CD4-positive, CD25-positive, alpha-beta regulatory T cell (primary cell): ENCODE data around the gene B4GALT6. TPM values are rescaled to one million over a fixed set of nuclear protein-coding genes. Genes with fewer than 3 reads are reported as not detected.
A peak's percentile ranks its signal among the peaks of the same experiment; 100 is the strongest.

ENCODE experiments used
- ATAC-seq, 2 donors: fragments of 150-1000 bp; cut with Tn5 transposase; one replicate each; pipeline ENCODE4 v1.10.0; 2021; ENCODE audit warnings: low read depth in 2 of 2, moderate number of reproducible peaks in 2 of 2, moderate library complexity in 1 of 2
- DNase-seq, 3 donors: peaks; one replicate each; pipeline versions ENCODE4 v3.0.0 to v3.0.0-alpha.2; 2012 to 2022; ENCODE audit warnings: mixed read lengths in 1 of 3
- H3K27ac ChIP-seq: one replicate; pipeline ENCODE4 v1.7.0; 2013; ENCODE audit warnings: mild to moderate bottlenecking, low read length; ENCODE audit not compliant: insufficient read depth, poor library complexity, severe bottlenecking
- H3K27me3 ChIP-seq: one replicate; pipeline ENCODE4 v1.7.0; 2013; ENCODE audit warnings: low read length; ENCODE audit not compliant: control insufficient read depth, insufficient read depth
- H3K36me3 ChIP-seq: one replicate; pipeline ENCODE4 v1.7.0; 2013; ENCODE audit warnings: mild to moderate bottlenecking, low read length, moderate library complexity; ENCODE audit not compliant: control insufficient read depth, insufficient read depth
- H3K4me1 ChIP-seq: 2 replicates; pipeline ENCODE4 v1.7.0; 2013; ENCODE audit warnings: mild to moderate bottlenecking, low read length; ENCODE audit not compliant: insufficient read depth, control insufficient read depth, poor library complexity, severe bottlenecking
- H3K4me3 ChIP-seq: one replicate; pipeline ENCODE4 v1.7.0; 2013; ENCODE audit warnings: low read depth, mild to moderate bottlenecking, low read length, moderate library complexity
- H3K9me3 ChIP-seq, 2 experiments: 1 replicate in 1 of 2; 2 replicates in 1 of 2; pipeline ENCODE4 v1.7.0; 2013; ENCODE audit warnings: low read length in 2 of 2, mild to moderate bottlenecking in 1 of 2, moderate library complexity in 1 of 2; ENCODE audit not compliant: control insufficient read depth in 2 of 2
- H3K27ac Mint-ChIP-seq, 3 donors: one replicate each; pipeline ENCODE4 v1.8.0; 2020 to 2022; ENCODE audit warnings: mild to moderate bottlenecking in 3 of 3, mixed read lengths in 3 of 3, moderate library complexity in 2 of 3
- H3K27me3 Mint-ChIP-seq: one replicate; pipeline ENCODE4 v1.8.0; 2022; ENCODE audit warnings: mild to moderate bottlenecking, mixed read lengths
- H3K36me3 Mint-ChIP-seq: one replicate; pipeline ENCODE4 v1.8.0; 2020; ENCODE audit warnings: mixed read lengths
- H3K4me1 Mint-ChIP-seq, 4 donors: one replicate each; pipeline ENCODE4 v1.8.0; 2020 to 2022; ENCODE audit warnings: mixed read lengths in 4 of 4, mild to moderate bottlenecking in 1 of 4
- H3K4me3 Mint-ChIP-seq, 4 donors: one replicate each; pipeline ENCODE4 v1.8.0; 2020 to 2022; ENCODE audit warnings: mild to moderate bottlenecking in 4 of 4, mixed read lengths in 4 of 4, moderate library complexity in 3 of 4
- H3K9me3 Mint-ChIP-seq, 7 donors: one replicate each; pipeline ENCODE4 v1.8.0; 2020 to 2022; ENCODE audit warnings: mixed read lengths in 7 of 7, mild to moderate bottlenecking in 3 of 7, moderate library complexity in 2 of 7
- polyA plus RNA-seq, 4 donors: library from polyadenylated mRNA; unstranded; fragments of 300-500 nt; fragmentation: Illumina TruSeq; gene quantifications; one replicate each; pipeline ENCODE4 v1.2.3, GENCODE V29; 2021
- total RNA-seq: library from RNA; stranded (reverse); gene quantifications from one replicate; pipeline ENCODE4 v1.2.3, GENCODE V29; 2022

B4GALT6 gene
- total and polyA plus RNA-seq, 5 donors from 2014 or later = 0.47 TPM; not detected in 4

GRCh38 chr18:31679791-31680432 lies 4.5 kb downstream of the B4GALT6 start:
- ATAC-seq = no peak
- Mint-ChIP-seq H3K9me3 (peaks cover 0 to 4% (median 0%) of the 10 kb centered on the region in 7 donors), H3K4me3 (peak overlapping the region in 1 of 4 donors; percentile 64), H3K27ac (no peak overlapping the region), H3K27me3 (peaks cover 66% of the 10 kb centered on the region), H3K36me3 (no peaks in the 10 kb centered on the region), H3K4me1 (peaks cover 0 to 10% (median 5%) of the 10 kb centered on the region in 4 donors)
- no peak for DNase-seq
- H3K4me1 ChIP-seq = peaks cover 6% of the 10 kb centered on the region
- H3K9me3 ChIP-seq = no peaks in the 10 kb centered on the region
- H3K27me3 ChIP-seq = peaks cover 32% of the 10 kb centered on the region
- H3K27ac ChIP-seq = no peak overlapping the region
- no peak overlapping the region for H3K4me3 ChIP-seq
- H3K36me3 ChIP-seq = no peaks in the 10 kb centered on the region

GRCh38 chr18:31679133-31679742 lies 5.1 kb downstream of the B4GALT6 start:
- DNase-seq (no peak), ATAC-seq (no peak)
- Histone ChIP-seq H3K27me3 (peaks cover 33% of the 10 kb centered on the region), H3K4me1 (peaks cover 3% of the 10 kb centered on the region), H3K4me3 (no peak overlapping the region), H3K9me3 (no peaks in the 10 kb centered on the region), H3K36me3 (no peaks in the 10 kb centered on the region), H3K27ac (no peak overlapping the region)
- no peak overlapping the region for H3K4me3 Mint-ChIP-seq
- peaks cover 0 to 8% (median 4%) of the 10 kb centered on the region in 4 donors for H3K4me1 Mint-ChIP-seq
- peaks cover 0 to 4% (median 0%) of the 10 kb centered on the region in 7 donors for H3K9me3 Mint-ChIP-seq
- H3K27ac Mint-ChIP-seq = no peak overlapping the region
- H3K27me3 Mint-ChIP-seq = peaks cover 68% of the 10 kb centered on the region
- H3K36me3 Mint-ChIP-seq = no peaks in the 10 kb centered on the region

- H3K27ac Mint-ChIP-seq = no peak overlapping the region
- H3K27me3 Mint-ChIP-seq = peaks cover 60% of the 10 kb centered on the region
- H3K4me3 ChIP-seq = no peak overlapping the region
- peaks cover 0 to 4% (median 0%) of the 10 kb centered on the region in 7 donors for H3K9me3 Mint-ChIP-seq
- no peaks in the 10 kb centered on the region for H3K36me3 Mint-ChIP-seq
- H3K36me3 ChIP-seq = no peaks in the 10 kb centered on the region
- DNase-seq (no peak), ATAC-seq (no peak)
- H3K4me1 Mint-ChIP-seq = peaks cover 0 to 2% (median under 1%) of the 10 kb centered on the region in 4 donors
- no peaks in the 10 kb centered on the region for H3K9me3 ChIP-seq
- no peak overlapping the region for H3K27ac ChIP-seq
- no peak overlapping the region for H3K4me3 Mint-ChIP-seq
- H3K27me3 ChIP-seq = peaks cover 25% of the 10 kb centered on the region
- H3K4me1 ChIP-seq = no peaks in the 10 kb centered on the region
Observed at GRCh38 chr18:31678425-31678824, 6.0 kb downstream of the B4GALT6 start.

GRCh38 chr18:31677592-31677991 lies 6.8 kb downstream of the B4GALT6 start:
- Histone ChIP-seq H3K27ac (no peak overlapping the region), H3K4me1 (no peaks in the 10 kb centered on the region), H3K4me3 (no peak overlapping the region), H3K9me3 (no peaks in the 10 kb centered on the region), H3K36me3 (no peaks in the 10 kb centered on the region), H3K27me3 (peaks cover 24% of the 10 kb centered on the region)
- DNase-seq (no peak), ATAC-seq (no peak)
- H3K27ac Mint-ChIP-seq = no peak overlapping the region
- H3K9me3 Mint-ChIP-seq = peaks cover 0 to 4% (median 0%) of the 10 kb centered on the region in 7 donors
- no peaks in the 10 kb centered on the region for H3K36me3 Mint-ChIP-seq
- H3K4me3 Mint-ChIP-seq = no peak overlapping the region
- peaks cover 0 to 2% (median 0%) of the 10 kb centered on the region in 4 donors for H3K4me1 Mint-ChIP-seq
- peaks cover 51% of the 10 kb centered on the region for H3K27me3 Mint-ChIP-seq

GRCh38 chr18:31675404-31675803 lies 9.0 kb downstream of the B4GALT6 start:
- Histone ChIP-seq H3K27ac (no peak overlapping the region), H3K9me3 (no peaks in the 10 kb centered on the region), H3K27me3 (peaks cover 16% of the 10 kb centered on the region), H3K4me3 (no peak overlapping the region), H3K36me3 (no peaks in the 10 kb centered on the region), H3K4me1 (no peaks in the 10 kb centered on the region)
- Mint-ChIP-seq H3K36me3 (no peaks in the 10 kb centered on the region), H3K9me3 (peaks cover 0 to 2% (median 0%) of the 10 kb centered on the region in 7 donors), H3K4me3 (no peak overlapping the region), H3K4me1 (peaks cover 0 to 2% (median 0%) of the 10 kb centered on the region in 4 donors), H3K27ac (no peak overlapping the region), H3K27me3 (peaks cover 38% of the 10 kb centered on the region)
- no peak for DNase-seq
- no peak for ATAC-seq

GRCh38 chr18:31672628-31673135 lies 11.7 kb downstream of the B4GALT6 start:
- Mint-ChIP-seq H3K27ac (no peak overlapping the region), H3K4me3 (no peak overlapping the region), H3K36me3 (no peaks in the 10 kb centered on the region), H3K27me3 (peaks cover 21% of the 10 kb centered on the region), H3K9me3 (no peaks in the 10 kb centered on the region), H3K4me1 (no peaks in the 10 kb centered on the region)
- no peaks in the 10 kb centered on the region for H3K4me1 ChIP-seq
- H3K27ac ChIP-seq = no peak overlapping the region
- H3K36me3 ChIP-seq = no peaks in the 10 kb centered on the region
- H3K4me3 ChIP-seq = no peak overlapping the region
- peaks cover 11% of the 10 kb centered on the region for H3K27me3 ChIP-seq
- ATAC-seq (no peak), DNase-seq (no peak)
- no peaks in the 10 kb centered on the region for H3K9me3 ChIP-seq

GRCh38 chr18:31671951-31672350 lies 12.4 kb downstream of the B4GALT6 start:
- ATAC-seq = no peak
- no peak for DNase-seq
- Histone ChIP-seq H3K27ac (no peak overlapping the region), H3K4me1 (no peaks in the 10 kb centered on the region), H3K4me3 (no peak overlapping the region), H3K27me3 (peaks cover 15% of the 10 kb centered on the region), H3K9me3 (no peaks in the 10 kb centered on the region), H3K36me3 (no peaks in the 10 kb centered on the region)
- no peaks in the 10 kb centered on the region for H3K9me3 Mint-ChIP-seq
- no peak overlapping the region for H3K27ac Mint-ChIP-seq
- H3K4me1 Mint-ChIP-seq = no peaks in the 10 kb centered on the region
- peaks cover 20% of the 10 kb centered on the region for H3K27me3 Mint-ChIP-seq
- no peaks in the 10 kb centered on the region for H3K36me3 Mint-ChIP-seq
- H3K4me3 Mint-ChIP-seq = no peak overlapping the region
